Activated naive CD4-positive, alpha-beta T cell (primary cell): ENCODE measurements around the gene PDF.

Experiments
- DNase-seq, 4 experiments: peaks; one replicate each; lab custom pipeline; 2025; lab: John Stamatoyannopoulos, UW

The PDF gene

DNA sequence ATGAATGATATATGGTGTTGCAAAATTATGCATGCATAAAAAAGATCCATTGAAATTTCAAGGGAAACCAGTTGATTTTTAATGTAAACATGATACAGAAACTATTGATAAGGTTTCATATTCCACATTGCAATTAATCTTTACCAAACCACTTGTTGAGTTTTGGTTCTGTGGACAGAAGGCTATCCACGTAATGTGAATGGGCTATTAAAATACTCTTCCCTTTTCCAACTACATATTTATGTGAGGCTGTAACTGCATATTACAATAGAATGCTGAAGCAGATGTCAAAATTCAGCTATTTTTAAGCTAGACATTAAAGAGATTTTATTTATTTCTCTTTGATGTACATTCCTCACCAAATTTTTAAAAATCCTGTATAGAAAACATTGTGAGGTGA lies 53.0 kb downstream of the PDF start:
- DNase-seq = no peak
